Measurements from ENCODE around the gene CDY2B. TPM values are rescaled to one million over a fixed set of nuclear protein-coding genes. Genes with fewer than 3 reads are reported as not detected.
"Not testable (repeated sequence)": the region's sequence is repeated elsewhere in the genome, so short reads cannot be mapped to it uniquely, and the experiment has no call there.

The CDY2B gene, protein sequence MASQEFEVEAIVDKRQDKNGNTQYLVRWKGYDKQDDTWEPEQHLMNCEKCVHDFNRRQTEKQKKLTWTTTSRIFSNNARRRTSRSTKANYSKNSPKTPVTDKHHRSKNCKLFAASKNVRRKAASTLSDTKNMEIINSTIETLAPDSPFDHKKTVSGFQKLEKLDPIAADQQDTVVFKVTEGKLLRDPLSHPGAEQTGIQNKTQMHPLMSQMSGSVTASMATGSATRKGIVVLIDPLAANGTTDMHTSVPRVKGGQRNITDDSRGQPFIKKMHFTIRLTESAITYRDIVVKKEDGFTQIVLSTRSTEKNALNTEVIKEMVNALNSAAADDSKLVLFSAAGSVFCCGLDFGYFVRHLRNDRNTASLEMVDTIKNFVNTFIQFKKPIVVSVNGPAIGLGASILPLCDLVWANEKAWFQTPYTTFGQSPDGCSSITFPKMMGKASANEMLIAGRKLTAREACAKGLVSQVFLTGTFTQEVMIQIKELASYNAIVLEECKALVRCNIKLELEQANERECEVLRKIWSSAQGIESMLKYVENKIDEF
- not detected for total RNA-seq

- ATAC-seq; H3K9me3 Mint-ChIP-seq; H3K36me3 Mint-ChIP-seq; H3K27ac Mint-ChIP-seq; DNase-seq (ENCODE audit: low spot score in 2 of 2): not testable (repeated sequence)
These were observed at the start of gene CDY2B for GRCh38 chrY:17880120-17880519. Gene CDY2B (minus strand): TSS chrY:17880220. CDS start chrY:17879892, 328 bp downstream.

GRCh38 chrY:17908009-17908408, 28.0 kb upstream of the CDY2B start:
- not testable (repeated sequence) for H3K9me3 Mint-ChIP-seq; H3K27ac Mint-ChIP-seq; DNase-seq (ENCODE audit: low spot score in 2 of 2); H3K36me3 Mint-ChIP-seq; ATAC-seq

- ATAC-seq; H3K36me3 Mint-ChIP-seq; H3K27ac Mint-ChIP-seq; DNase-seq (ENCODE audit: low spot score in 2 of 2); H3K9me3 Mint-ChIP-seq: not testable (repeated sequence)
These were observed 27.3 kb upstream of the CDY2B start for GRCh38 chrY:17907351-17907750.

DNA sequence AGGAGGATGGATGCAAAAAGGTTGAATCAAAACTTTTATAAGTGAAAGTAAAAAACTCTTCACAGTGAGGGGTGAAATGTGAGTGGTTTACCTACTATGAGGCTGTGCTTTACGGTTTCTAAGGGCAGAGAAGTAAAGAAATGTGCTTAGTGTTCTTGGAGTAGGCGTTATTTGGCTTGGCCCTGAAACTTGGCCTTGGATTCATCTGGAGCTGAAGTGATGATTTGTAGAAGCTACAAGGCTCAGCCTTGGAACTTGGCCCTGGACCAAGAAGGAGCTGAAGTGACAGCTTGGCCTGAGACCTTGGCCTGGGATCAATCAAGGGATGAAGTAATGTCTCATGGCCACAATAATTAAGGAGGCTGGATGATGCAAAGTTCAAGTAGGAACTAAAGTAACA, 1.7 kb upstream of the CDY2B start:
- DNase-seq (ENCODE audit: low spot score in 2 of 2); H3K9me3 Mint-ChIP-seq; H3K36me3 Mint-ChIP-seq; H3K27ac Mint-ChIP-seq; ATAC-seq: not testable (repeated sequence)

DNA sequence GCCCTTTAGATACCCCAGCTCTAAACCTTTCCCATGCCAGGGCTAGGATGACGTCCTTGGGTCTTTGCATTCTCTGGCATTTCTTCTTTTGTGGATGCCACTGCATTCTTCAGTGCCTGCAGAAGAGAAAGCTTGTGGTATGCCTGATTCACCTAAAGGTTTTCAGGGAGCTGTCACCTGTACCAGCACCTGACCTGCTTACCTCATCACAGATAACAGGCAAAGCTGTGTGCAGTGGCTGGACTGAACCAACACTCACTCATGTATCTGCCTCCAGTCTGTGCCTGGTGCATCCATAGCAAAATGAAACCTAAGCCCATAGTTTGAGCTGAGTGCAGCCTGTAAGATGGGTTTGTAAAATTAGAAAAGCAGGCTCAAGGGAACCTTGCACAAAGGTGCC, 3.3 kb downstream of the CDY2B start:
- H3K9me3 Mint-ChIP-seq; H3K36me3 Mint-ChIP-seq; DNase-seq (ENCODE audit: low spot score in 2 of 2); ATAC-seq; H3K27ac Mint-ChIP-seq: not testable (repeated sequence)

DNA sequence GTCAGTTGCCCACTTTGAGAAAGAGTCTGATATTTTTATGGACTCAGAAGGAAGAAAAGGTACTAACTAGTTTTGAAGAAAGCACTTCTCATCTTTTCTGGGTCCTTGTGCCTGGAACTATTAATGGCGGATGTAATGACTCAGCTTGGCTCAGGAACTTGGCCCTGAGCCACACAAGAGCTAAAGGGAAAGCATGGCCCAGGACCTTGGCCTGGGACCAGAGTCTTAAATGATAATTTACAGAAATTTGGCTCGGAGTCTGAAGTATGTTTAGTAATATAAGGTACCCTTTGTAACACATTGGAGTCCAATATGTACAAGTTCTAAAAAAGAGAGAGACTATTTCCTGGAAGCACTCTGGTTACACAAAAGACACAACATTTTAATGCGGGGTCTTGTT, 4.6 kb downstream of the CDY2B start:
- H3K27ac Mint-ChIP-seq; H3K9me3 Mint-ChIP-seq; ATAC-seq; DNase-seq (ENCODE audit: low spot score in 2 of 2); H3K36me3 Mint-ChIP-seq: not testable (repeated sequence)

GRCh38 chrY:17871194-17871903, 8.7 kb downstream of the CDY2B start:
- not testable (repeated sequence) for H3K36me3 Mint-ChIP-seq; DNase-seq (ENCODE audit: low spot score in 2 of 2); H3K9me3 Mint-ChIP-seq; ATAC-seq; H3K27ac Mint-ChIP-seq

GRCh38 chrY:17870737-17871136, 9.3 kb downstream of the CDY2B start:
- not testable (repeated sequence) for H3K36me3 Mint-ChIP-seq; DNase-seq (ENCODE audit: low spot score in 2 of 2); H3K27ac Mint-ChIP-seq; ATAC-seq; H3K9me3 Mint-ChIP-seq

- H3K36me3 Mint-ChIP-seq; H3K9me3 Mint-ChIP-seq; H3K27ac Mint-ChIP-seq; DNase-seq (ENCODE audit: low spot score in 2 of 2); ATAC-seq: not testable (repeated sequence)
These were observed 12.2 kb downstream of the CDY2B start for GRCh38 chrY:17867850-17868249.

GRCh38 chrY:17860634-17861033, 19.4 kb downstream of the CDY2B start:
- H3K9me3 Mint-ChIP-seq; ATAC-seq; DNase-seq (ENCODE audit: low spot score in 2 of 2); H3K27ac Mint-ChIP-seq; H3K36me3 Mint-ChIP-seq: not testable (repeated sequence)

DNA sequence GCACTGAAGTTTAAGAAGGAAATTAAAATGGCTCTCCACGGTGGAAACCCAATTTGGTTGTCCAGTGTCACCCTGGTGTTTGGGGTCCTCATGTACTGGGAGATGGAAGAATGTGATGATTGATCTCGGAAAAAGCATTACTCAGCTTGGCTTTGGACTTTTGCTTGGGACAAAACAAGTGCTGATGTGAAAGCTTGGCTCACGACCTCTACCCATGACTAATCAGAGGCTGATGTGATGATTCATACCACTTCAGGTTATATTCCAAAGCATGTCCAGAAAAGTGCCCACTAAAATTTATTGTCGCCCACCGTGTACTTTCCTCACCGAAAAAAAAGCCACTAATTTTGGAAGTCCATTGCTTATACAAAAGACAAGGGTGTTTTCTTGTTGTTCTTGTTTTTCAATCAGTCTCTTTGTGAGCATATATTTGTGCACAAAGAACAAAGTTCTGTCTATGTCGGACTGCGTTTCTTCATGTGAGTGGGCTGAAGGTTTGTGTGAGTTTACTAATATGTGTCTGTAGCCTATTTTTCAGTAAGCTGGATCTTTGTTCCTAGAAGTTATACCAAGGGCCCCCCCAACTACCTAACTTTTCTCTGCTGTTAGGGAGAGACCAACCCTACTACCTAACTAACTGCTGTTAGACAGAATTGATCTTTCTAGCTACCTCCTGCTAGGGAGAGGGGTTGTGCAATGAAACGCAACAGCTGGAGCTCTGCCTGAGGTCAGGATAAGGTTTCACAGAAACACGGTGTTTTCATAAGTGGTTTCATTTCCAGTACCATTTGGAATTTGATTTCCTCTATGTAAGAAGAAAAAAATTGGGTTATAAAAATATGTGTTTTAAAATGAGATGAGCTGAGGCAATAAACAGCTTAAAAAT, 22.8 kb downstream of the CDY2B start:
- DNase-seq (ENCODE audit: low spot score in 2 of 2); H3K27ac Mint-ChIP-seq; H3K9me3 Mint-ChIP-seq; ATAC-seq; H3K36me3 Mint-ChIP-seq: not testable (repeated sequence)

- H3K27ac Mint-ChIP-seq; H3K9me3 Mint-ChIP-seq; DNase-seq (ENCODE audit: low spot score in 2 of 2): not testable (repeated sequence)
These were observed 23.5 kb downstream of the CDY2B start for GRCh38 chrY:17856508-17856907.

DNA sequence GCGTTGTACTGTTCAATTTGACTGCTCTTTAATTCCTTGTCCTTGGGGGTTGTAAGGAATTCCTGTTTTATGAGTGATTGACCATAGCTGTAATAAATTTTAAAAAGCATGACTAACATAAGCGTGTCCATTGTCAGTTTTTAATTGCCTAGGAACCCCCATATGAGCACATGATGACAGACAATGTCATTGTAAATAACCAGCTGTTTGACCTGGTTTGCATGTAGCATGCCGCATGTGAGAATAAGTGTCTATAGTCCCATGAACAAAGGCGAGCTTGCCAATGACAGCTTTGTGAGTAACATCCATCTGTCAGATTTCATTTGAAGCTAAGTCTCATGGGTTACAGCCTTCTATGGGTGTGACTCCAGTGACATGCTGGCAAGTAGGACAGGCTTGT, 30.9 kb downstream of the CDY2B start:
- not testable (repeated sequence) for H3K9me3 Mint-ChIP-seq; ATAC-seq; DNase-seq (ENCODE audit: low spot score in 2 of 2); H3K36me3 Mint-ChIP-seq; H3K27ac Mint-ChIP-seq

More at GRCh38 chrY:17856508-17856907, 23.5 kb downstream of the CDY2B start:
- ATAC-seq, H3K36me3 Mint-ChIP-seq: not testable (repeated sequence)

GRCh38 chrY:17832149-17832548, 47.9 kb downstream of the CDY2B start:
- DNase-seq (ENCODE audit: low spot score in 2 of 2); H3K27ac Mint-ChIP-seq; H3K36me3 Mint-ChIP-seq; ATAC-seq; H3K9me3 Mint-ChIP-seq: not testable (repeated sequence)
